HG02759 (cell line): ENCODE results near the gene ACOD1.
"Not testable (repeated sequence)": the region's sequence is repeated elsewhere in the genome, so short reads cannot be mapped to it uniquely, and the experiment has no call there.

ENCODE experiments used
- ATAC-seq: cut with Tn5 transposase; IDR thresholded peaks from one replicate; pipeline ENCODE4 v1.9.1; 2021; ENCODE audit warnings: mild to moderate bottlenecking, moderate library complexity; ENCODE audit not compliant: unreplicated experiment

Gene ACOD1

DNA sequence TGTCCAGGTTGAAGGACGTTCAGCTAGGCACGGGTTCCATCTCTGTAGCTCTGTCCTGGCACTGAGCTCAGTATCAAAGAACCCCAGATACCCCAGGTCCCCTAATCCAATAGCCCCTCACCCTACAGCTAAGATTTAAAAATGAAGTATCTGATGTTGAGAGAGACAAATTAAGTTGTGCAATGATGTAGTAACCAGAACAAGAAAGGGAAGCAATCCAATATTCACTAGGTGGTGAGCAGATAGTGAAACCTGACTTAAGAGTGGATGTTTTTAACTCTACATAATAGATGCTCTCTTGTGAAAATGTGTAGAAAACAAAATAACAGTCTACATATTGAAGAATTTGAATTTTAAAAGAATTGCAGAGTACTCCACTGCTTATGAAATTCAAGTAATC lies 1.8 kb downstream of the ACOD1 start:
- ATAC-seq = no peak

DNA sequence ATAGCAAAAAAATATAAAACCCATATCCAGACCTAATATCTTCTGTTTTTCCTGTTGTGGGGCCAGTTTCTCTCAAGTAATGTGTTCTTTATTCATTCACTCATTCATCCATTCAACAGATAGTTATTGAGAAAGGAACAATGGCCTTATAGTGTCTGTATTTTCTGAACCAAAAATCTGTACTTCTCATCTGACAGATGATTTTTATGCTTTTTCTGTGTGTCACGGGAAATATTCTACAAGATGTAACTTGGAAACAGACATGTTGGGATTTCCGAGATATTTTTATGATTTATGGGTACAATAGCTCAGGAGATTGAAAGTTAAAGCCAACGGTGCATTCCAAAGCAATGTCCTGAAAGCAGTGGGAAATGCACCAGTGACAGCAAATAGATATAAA lies 5.7 kb downstream of the ACOD1 start:
- ATAC-seq = no peak

GRCh38 chr13:76954538-76954937 lies 6.2 kb downstream of the ACOD1 start:
- ATAC-seq = no peak

DNA sequence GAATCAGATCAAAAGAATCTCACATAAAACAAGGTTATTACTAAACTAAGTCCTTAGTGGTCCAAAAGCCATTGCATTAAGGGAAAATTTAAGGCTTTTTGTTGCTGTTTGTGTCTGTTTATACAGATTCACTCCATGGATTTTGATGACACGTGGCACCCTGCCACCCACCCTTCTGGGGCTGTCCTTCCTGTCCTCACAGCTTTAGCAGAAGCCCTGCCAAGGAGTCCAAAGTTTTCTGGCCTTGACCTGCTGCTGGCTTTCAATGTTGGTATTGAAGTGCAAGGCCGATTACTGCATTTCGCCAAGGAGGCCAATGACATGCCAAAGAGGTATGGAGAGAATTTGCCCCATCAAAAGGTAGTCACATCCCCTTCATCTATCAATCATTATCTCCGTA lies 6.9 kb downstream of the ACOD1 start:
- ATAC-seq = no peak

GRCh38 chr13:76955661-76956060 lies 7.3 kb downstream of the ACOD1 start:
- no peak for ATAC-seq

DNA sequence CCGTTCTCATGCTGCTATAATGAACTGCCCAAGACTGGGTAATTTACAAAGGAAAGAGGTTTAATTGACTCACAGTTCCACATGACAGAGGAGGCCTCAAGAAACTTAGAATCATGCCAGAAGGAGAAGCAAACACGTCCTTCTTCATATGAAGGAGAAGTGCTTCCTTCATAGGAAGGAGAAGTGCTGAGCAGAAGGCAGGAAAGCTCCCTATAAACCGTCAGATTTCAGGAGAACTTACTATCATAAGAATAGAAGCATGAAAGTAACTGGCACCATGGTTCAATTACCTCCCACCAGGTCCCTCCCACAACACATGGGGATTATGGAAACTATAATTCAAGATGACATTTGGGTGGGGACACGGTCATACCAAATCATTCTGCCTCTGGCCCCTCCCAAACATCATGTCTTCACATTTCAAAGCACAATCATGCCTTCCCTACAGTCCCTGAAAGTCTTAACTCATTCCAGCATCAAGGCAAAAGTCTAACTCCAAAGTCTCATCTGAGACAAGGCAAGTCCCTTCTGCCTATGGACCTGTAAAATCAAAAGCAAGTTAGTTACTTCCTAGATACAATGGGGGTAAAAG lies 10.6 kb downstream of the ACOD1 start:
- no peak for ATAC-seq

GRCh38 chr13:76959734-76960133 lies 11.4 kb downstream of the ACOD1 start:
- ATAC-seq = not testable (repeated sequence)

DNA sequence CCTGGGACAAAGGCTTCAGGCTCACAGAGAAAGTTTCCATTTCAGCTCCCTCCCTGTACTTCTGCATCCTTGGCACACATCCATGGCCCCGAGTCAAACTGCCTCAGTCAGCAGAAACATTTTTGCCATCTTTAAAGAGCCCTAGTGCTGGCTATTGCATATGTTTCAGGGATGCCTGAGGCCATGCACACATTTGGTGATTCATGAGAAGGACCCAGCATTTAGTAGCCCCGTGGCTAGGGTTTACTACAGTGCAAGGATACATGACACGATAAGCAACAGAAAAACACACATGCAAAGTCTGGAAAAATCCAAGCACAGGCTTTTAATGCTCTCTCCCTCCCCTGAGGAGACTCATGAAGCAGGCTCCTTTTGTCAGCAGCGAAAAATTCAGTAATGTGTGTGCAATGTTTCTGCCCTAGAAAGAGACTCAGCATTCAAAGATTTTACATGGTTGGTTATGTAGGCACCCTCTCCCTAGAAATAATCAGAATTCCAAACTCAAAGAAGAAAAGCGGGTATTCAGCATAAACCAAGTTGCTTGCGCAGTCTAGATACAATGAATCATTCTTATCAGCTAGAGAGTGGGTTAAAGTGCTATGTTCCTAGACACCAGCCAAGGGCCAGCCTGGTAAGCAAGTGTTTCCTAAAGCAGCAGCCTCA lies 17.6 kb downstream of the ACOD1 start:
- ATAC-seq = no peak

GRCh38 chr13:76967031-76967430 lies 18.7 kb downstream of the ACOD1 start:
- no peak for ATAC-seq

GRCh38 chr13:76968041-76968440 lies 19.7 kb downstream of the ACOD1 start:
- no peak for ATAC-seq

- no peak for ATAC-seq
Observed at GRCh38 chr13:76969488-76970365, 21.4 kb downstream of the ACOD1 start.

- peak; percentile 75 for ATAC-seq
Observed at GRCh38 chr13:76971215-76971614, 22.9 kb downstream of the ACOD1 start.

- ATAC-seq = no peak
Observed at GRCh38 chr13:76971851-76972829, 23.8 kb downstream of the ACOD1 start.

GRCh38 chr13:76973920-76974617 lies 25.8 kb downstream of the ACOD1 start:
- ATAC-seq = no peak

DNA sequence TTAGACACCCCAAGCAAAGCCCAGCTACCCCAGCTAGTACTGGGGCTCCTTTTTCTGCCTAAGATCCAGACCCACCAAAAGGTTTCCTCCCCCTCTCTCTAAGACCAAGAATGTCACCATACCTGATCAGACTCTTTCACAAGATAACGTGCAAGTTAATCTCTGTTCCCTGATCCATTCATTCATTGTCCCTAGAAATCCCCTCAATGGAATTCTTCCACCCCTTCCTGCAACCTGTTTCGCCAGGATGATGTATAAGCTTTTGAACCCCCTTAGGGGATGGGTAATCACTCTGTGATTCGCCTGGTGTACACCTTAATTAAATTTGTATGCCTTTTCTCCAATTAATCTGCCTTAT lies 26.3 kb downstream of the ACOD1 start:
- ATAC-seq = no peak

- no peak for ATAC-seq
Observed at GRCh38 chr13:76975863-76976262, 27.6 kb downstream of the ACOD1 start.

DNA sequence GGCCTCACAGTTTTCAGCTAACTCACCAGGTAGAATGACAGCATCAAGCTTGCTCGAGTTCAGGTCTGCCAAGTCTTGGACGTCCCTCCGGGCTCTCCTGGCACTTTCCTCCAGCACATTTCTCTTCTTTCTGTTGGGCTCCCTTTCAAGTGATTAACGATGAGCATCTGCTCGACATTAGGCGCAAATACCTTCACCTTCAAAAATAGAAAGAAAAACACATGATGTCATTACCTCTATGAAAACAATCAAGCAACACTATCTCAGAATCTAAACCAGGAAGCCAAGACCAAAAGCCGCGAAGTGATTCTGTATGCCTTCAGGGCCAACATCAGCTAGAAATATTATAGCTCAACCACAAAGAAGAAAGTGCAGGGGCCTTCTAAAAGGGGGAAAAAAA lies 28.2 kb downstream of the ACOD1 start:
- no peak for ATAC-seq

- ATAC-seq = no peak
Observed at GRCh38 chr13:76976929-76977328, 28.6 kb downstream of the ACOD1 start.

DNA sequence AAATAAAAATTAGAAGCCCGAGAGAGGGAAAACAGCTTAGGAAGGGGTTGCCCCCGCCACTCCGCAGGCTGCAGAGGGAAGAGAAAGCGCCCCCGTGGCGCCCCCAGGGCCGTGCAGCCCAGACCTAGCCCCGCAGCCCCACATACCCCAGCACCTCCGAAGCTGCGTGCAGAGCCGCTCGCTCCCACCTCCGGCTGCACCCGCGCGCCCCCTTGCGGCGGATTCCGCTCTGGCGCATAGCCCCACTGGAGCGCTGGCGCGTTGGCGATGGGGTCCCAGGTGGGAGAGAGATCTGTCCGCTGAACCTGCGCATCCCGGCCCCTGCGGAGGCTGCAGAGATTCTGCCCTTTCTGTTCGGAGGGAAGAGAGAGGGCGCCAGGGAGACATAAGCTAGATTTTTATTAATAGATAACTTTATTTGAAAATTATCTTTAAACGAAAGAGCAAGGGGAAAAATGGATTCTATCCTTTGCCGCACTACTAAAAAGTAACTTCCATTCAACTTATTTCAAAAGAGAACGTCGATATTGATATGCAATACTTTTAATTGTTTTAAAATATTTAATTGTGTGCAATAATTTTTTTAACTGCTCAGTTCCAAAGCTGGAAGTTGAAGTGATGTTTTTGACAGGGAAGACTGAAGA lies 31.9 kb downstream of the ACOD1 start:
- peak; percentile 100 for ATAC-seq

GRCh38 chr13:76982061-76982460 lies 33.8 kb downstream of the ACOD1 start:
- ATAC-seq = no peak
